IgD-negative memory B cell (primary cell): ENCODE measurements around the gene RHBDD3. TPM values are rescaled to one million over a fixed set of nuclear protein-coding genes. Genes with fewer than 3 reads are reported as not detected.

Experiments
- H3K27ac Mint-ChIP-seq, 3 donors: one replicate each; pipeline ENCODE4 v1.8.0; 2020 to 2022; ENCODE audit warnings: mild to moderate bottlenecking in 3 of 3, mixed read lengths in 3 of 3, moderate library complexity in 1 of 3
- H3K27me3 Mint-ChIP-seq: one replicate; pipeline ENCODE4 v1.8.0; 2021; ENCODE audit warnings: mixed read lengths
- H3K36me3 Mint-ChIP-seq: one replicate; pipeline ENCODE4 v1.8.0; 2020; ENCODE audit warnings: mild to moderate bottlenecking, mixed read lengths
- H3K4me1 Mint-ChIP-seq, 3 donors: one replicate each; pipeline ENCODE4 v1.8.0; 2020 to 2022; ENCODE audit warnings: mixed read lengths in 3 of 3, mild to moderate bottlenecking in 1 of 3
- H3K4me3 Mint-ChIP-seq, 4 donors: one replicate each; pipeline ENCODE4 v1.8.0; 2020 to 2022; ENCODE audit warnings: mild to moderate bottlenecking in 4 of 4, mixed read lengths in 4 of 4, moderate library complexity in 3 of 4
- H3K9me3 Mint-ChIP-seq, 3 donors: one replicate each; pipeline ENCODE4 v1.8.0; 2020 to 2021; ENCODE audit warnings: mixed read lengths in 3 of 3, mild to moderate bottlenecking in 1 of 3
- polyA plus RNA-seq: library from polyadenylated mRNA; unstranded; fragments of 300-500 nt; fragmentation: Illumina TruSeq; gene quantifications from one replicate; pipeline ENCODE4 v1.2.3, GENCODE V29; 2021

Gene RHBDD3
- polyA plus RNA-seq, result 9.7 TPM

GRCh38 chr22:29267858-29268510 is at the start of gene RHBDD3, which contains the start of gene EWSR1:
RHBDD3 (minus strand) TSS chr22:29267981; CDS start chr22:29265626, 2,355 bp downstream.
EWSR1 (plus strand) TSS chr22:29268268; CDS start chr22:29268337, 69 bp downstream.
- peak within 1 kb of the TSS; percentile 94 to 99 (median 98) for H3K4me3 Mint-ChIP-seq
- H3K4me1 Mint-ChIP-seq, result peaks cover 29 to 55% (median 43%) of the 10 kb centered on the region in 3 donors
- peaks cover 8% of the 10 kb centered on the region for H3K36me3 Mint-ChIP-seq
- H3K27me3 Mint-ChIP-seq, result no peaks in the 10 kb centered on the region
- H3K27ac Mint-ChIP-seq, result peak within 1 kb of the TSS; percentile 98 to 100 (median 99)
- H3K9me3 Mint-ChIP-seq, result no peaks in the 10 kb centered on the region

- H3K36me3 Mint-ChIP-seq, result peaks cover 5% of the 10 kb centered on the region
- H3K27ac Mint-ChIP-seq, result peak overlapping the region in 1 of 3 donors; percentile 51
- H3K4me1 Mint-ChIP-seq, result peaks cover 10 to 13% (median 12%) of the 10 kb centered on the region in 3 donors
- peaks cover 32% of the 10 kb centered on the region for H3K27me3 Mint-ChIP-seq
- H3K9me3 Mint-ChIP-seq, result no peaks in the 10 kb centered on the region
- H3K4me3 Mint-ChIP-seq, result peak overlapping the region in 3 of 4 donors; percentile 35 to 74 (median 63)
Measured at GRCh38 chr22:29316141-29316828, 48.5 kb upstream of the RHBDD3 start.

DNA sequence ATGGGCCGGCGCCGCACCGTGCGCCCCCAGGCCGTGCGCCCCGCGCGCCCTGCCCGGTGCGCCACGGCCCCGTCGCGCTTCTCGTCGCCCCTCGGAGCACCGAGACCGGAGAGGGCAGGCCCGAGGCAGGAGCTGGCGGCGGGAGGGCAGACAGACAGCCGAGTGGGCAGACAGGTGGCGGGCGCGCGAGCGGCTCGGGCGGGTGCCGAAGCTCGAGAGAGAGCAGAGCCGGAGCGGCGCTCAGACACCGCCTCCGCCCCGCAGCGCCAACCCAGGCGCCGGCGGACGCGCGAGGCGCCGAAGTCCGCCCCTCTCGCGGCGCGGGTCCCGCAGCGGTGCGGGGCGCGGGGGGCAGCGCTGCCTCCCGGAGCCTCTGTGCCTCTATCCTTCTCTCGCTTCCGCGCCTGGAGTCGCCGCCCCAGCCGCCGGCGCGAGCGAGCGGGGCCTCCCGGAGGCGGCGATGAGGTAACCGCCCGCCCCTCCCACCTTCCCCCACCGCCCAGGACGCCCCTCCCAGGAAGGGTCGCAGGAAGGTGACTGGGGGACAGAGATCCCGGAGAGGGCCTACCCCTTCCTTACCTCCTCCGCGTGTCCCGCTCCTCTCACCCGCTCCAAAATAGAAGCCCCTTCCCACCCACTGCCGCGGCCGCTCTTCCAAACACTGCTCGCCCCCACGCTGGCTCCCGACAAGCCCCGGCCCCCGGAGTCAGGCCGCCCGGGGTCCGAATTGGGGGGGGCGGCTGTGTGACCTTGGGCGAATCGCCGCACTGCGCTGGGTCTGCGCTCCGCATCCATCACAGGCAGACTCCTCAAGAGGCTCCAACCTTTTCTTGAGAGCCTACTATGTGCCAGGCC is 47.7 kb upstream of the RHBDD3 start, which contains the start of gene RASL10A:
RASL10A (minus strand) TSS at position 412 of the 855 bp plus-strand sequence. CDS start 451 bp downstream, outside the sequence.
- Mint-ChIP-seq H3K36me3 (peaks cover 5% of the 10 kb centered on the region), H3K27me3 (peaks cover 40% of the 10 kb centered on the region), H3K4me1 (peaks cover 12 to 13% (median 12%) of the 10 kb centered on the region in 3 donors), H3K27ac (peak within 1 kb of the TSS; percentile 37 to 78 (median 68)), H3K4me3 (peak within 1 kb of the TSS; percentile 35 to 80 (median 67)), H3K9me3 (no peaks in the 10 kb centered on the region)

DNA sequence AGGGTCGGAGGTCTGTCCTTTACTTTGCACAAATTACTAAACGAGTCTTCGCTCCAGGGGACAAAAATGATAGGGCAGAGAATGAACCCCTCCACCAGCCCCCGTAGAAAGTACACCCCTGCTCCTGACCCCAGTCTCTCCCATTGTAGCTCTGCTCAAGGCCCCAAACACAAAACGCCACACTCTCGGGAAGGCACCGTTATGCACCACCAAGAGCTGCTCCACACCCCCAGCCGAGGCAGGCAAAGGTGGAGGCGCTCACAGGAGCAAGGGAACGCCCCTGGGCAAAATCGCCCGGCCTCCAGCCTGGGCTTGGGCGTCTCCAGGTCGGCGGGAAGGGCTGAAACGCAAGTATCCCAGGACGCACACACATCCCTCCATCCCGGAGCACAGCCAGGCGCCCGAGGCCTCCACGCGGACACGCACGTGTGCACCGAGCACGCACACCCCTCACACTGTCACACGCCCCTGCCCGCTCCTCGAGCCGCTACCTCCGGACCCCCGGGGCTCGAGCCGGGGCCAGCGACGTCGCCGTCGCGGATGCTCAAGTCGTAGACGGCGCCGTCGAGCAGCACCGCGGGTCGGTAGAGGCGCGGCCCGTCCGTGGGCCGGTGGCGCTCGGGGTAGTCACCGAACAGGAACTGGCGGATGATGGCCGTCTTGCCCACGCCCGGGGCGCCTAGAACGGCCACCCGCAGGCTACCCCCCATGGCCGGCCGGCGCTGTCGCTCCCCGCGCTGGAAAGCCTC is 46.9 kb upstream of the RHBDD3 start:
- Mint-ChIP-seq H3K4me3 (peak overlapping the region; percentile 12 to 80 (median 42)), H3K36me3 (peaks cover 5% of the 10 kb centered on the region), H3K4me1 (peaks cover 12 to 13% (median 12%) of the 10 kb centered on the region in 3 donors), H3K27ac (peak overlapping the region; percentile 37 to 78 (median 68)), H3K27me3 (peaks cover 40% of the 10 kb centered on the region), H3K9me3 (no peaks in the 10 kb centered on the region)

DNA sequence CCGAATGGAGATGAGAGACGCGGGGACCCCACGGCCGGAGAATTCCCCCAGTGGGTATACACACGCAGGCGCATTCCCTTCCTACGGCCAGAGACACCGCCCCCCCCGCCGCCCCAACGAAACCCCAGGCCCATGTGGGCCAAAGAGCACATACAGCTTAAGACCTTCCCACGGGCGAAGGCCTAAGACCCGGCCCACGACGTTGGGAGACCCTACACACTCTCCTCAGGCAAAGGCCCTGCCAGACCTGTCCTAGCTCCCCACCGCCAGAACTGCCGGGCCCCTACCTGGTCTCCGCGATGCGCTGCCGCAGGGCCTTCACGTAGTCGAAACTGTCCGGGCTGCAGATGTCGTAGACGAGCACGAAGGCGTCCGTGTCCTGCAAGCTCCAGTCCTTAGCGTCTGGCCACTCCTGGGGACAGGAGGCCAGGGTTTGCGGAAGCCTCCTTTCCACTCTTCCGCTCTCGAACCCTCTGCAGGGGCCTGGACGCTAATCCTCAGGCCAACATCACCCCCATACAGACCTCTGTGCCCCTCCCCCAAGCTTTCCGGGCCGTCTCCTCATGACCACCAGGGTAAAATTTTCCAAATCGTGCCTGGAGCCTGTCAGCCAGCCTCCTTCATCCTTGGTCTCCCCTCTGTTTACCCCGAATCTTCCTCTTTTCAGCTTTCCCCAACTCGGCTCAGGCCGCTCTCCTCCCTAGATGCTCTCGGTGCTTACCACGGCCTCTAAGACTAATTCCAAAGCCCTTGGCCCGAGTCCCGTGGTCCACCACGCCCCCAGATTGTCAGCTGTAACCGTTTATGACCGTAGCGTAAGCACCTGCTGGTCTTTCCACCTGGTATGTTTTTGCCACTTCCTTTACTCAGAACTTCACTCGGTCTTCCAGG is 46.0 kb upstream of the RHBDD3 start:
- peaks cover 12 to 13% (median 12%) of the 10 kb centered on the region in 3 donors for H3K4me1 Mint-ChIP-seq
- H3K4me3 Mint-ChIP-seq, result peak overlapping the region; percentile 12 to 67 (median 42)
- peaks cover 40% of the 10 kb centered on the region for H3K27me3 Mint-ChIP-seq
- H3K9me3 Mint-ChIP-seq, result no peaks in the 10 kb centered on the region
- H3K36me3 Mint-ChIP-seq, result peaks cover 5% of the 10 kb centered on the region
- peak overlapping the region in 2 of 3 donors; percentile 37 to 78 for H3K27ac Mint-ChIP-seq

DNA sequence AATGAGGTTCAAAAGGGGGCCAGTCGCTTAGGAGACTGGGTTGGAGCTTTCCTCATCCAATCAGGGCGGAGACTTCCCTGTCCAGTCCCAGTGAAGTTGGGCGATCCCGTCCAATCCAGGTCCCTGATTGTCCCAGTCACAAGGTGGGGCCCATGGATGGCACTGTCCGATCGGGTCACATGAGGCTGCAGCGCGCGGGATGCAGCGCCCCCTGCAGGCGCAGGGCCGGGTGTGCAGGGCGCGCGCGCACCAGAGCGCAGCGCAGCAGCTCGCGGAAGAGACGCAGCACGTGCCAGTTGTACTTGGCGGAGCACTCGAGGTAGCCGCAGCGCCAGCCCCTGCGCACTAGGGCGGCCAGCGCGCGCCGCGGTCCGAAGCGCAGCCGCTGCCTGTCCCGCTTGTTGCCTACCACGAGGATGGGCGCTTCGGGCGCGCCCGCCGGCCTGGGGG is 45.4 kb upstream of the RHBDD3 start:
- peaks cover 42% of the 10 kb centered on the region for H3K27me3 Mint-ChIP-seq
- no peak overlapping the region for H3K27ac Mint-ChIP-seq
- no peaks in the 10 kb centered on the region for H3K9me3 Mint-ChIP-seq
- no peak overlapping the region for H3K4me3 Mint-ChIP-seq
- H3K4me1 Mint-ChIP-seq, result peaks cover 12 to 13% (median 12%) of the 10 kb centered on the region in 3 donors
- peaks cover 5% of the 10 kb centered on the region for H3K36me3 Mint-ChIP-seq

- H3K4me3 Mint-ChIP-seq, result peak overlapping the region in 1 of 4 donors; percentile 78
- H3K27me3 Mint-ChIP-seq, result peaks cover 44% of the 10 kb centered on the region
- H3K27ac Mint-ChIP-seq, result no peak overlapping the region
- no peaks in the 10 kb centered on the region for H3K9me3 Mint-ChIP-seq
- peaks cover 12 to 14% (median 12%) of the 10 kb centered on the region in 3 donors for H3K4me1 Mint-ChIP-seq
- H3K36me3 Mint-ChIP-seq, result peaks cover 5% of the 10 kb centered on the region
Measured at GRCh38 chr22:29312218-29313125, 44.7 kb upstream of the RHBDD3 start.

DNA sequence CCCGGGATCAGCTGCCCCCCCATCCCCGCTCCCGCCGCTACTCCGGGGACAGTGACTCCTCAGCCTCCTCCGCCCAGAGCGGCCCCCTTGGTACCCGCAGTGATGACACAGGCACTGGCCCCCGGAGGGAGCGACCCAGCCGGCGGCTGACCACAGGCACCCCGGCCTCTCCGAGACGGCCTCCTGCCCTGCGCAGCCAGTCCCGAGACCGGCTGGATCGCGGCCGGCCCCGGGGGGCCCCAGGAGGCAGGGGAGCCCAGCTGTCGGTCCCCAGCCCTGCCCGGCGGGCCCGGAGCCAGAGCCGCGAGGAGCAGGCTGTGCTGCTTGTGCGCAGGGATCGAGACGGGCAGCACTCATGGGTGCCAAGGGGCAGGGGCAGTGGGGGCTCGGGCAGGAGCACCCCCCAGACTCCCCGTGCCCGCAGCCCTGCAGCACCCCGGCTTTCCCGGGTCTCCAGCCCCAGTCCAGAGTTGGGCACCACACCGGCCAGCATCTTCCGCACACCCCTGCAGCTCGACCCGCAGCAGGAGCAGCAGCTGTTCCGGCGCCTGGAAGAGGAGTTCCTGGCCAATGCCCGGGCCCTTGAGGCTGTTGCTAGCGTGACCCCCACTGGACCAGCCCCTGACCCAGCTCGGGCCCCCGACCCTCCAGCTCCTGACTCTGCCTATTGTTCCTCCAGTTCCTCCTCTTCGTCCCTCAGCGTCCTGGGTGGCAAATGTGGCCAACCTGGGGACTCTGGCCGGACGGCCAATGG is 43.9 kb upstream of the RHBDD3 start:
- peaks cover 46% of the 10 kb centered on the region for H3K27me3 Mint-ChIP-seq
- H3K27ac Mint-ChIP-seq, result no peak overlapping the region
- no peaks in the 10 kb centered on the region for H3K9me3 Mint-ChIP-seq
- peaks cover 12 to 14% (median 14%) of the 10 kb centered on the region in 3 donors for H3K4me1 Mint-ChIP-seq
- peaks cover 2% of the 10 kb centered on the region for H3K36me3 Mint-ChIP-seq
- no peak overlapping the region for H3K4me3 Mint-ChIP-seq

- Mint-ChIP-seq H3K36me3 (no peaks in the 10 kb centered on the region), H3K27me3 (peaks cover 41% of the 10 kb centered on the region), H3K4me1 (peaks cover 12 to 16% (median 13%) of the 10 kb centered on the region in 3 donors), H3K9me3 (no peaks in the 10 kb centered on the region), H3K27ac (no peak overlapping the region), H3K4me3 (no peak overlapping the region)
Measured at GRCh38 chr22:29310863-29311339, 43.1 kb upstream of the RHBDD3 start.

- no peak overlapping the region for H3K4me3 Mint-ChIP-seq
- H3K4me1 Mint-ChIP-seq, result peaks cover 12 to 16% (median 13%) of the 10 kb centered on the region in 3 donors
- no peaks in the 10 kb centered on the region for H3K9me3 Mint-ChIP-seq
- peaks cover 44% of the 10 kb centered on the region for H3K27me3 Mint-ChIP-seq
- no peak overlapping the region for H3K27ac Mint-ChIP-seq
- H3K36me3 Mint-ChIP-seq, result no peaks in the 10 kb centered on the region
Measured at GRCh38 chr22:29310065-29310862, 42.5 kb upstream of the RHBDD3 start.
